HG03025 (cell line): ENCODE results near the gene MORC2.

Source experiments
- ATAC-seq: cut with Tn5 transposase; IDR thresholded peaks from one replicate; pipeline ENCODE4 v1.9.1; 2021; ENCODE audit warnings: mild to moderate bottlenecking, moderate library complexity; ENCODE audit not compliant: unreplicated experiment, low FRiP score

MORC2 gene

DNA sequence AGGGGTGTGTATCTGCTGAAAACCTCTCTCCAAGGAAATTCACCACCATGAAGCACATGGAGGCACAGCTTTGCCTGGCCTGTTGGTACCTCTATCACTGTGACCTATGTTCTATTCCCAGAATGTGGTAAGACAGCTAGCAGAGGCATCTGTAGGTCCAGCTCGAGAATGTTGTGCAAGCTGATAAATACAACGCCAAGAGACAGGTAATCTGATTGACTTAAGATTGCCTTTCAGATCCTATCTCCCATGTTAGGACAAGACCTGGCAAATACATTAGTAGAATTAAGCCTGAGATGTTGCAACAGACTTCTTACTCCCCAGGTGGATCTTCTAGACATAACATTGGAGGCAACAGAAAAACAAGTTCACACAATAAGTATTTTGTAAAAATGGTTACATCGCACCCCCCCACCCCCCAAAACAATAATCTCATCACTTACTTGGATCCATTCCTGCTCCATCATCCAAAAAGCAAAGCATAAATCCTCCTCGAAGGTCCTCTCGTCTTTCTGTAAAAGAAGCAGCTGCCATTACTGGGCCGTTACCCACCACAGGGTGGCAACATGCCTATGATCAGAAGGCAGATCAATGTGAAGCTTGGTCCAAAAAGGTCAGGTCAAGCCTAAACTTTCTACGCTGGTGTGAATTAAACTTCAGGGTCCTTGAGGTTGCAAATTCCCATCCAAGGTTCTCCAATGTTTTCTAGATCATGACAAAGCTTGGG is 18.5 kb downstream of the MORC2 start:
- no peak for ATAC-seq

DNA sequence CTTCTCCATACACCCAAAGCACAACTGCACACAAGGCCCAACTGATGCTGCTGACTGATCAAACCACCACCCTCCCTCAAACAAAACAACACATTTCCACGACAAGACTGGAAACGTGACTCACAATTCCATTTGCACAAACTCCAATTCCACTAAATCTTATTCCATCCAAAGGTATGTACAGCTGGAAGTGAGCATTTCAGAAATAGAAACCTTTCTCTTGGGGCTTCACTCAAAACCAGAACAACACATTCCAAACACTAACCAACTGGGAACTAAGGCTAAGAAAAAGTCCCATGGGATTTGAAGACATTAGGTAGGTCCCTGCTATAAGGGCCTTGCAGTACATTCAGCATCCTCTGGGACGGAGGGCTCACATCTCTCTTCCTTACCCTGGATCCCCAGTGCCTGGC is 19.6 kb downstream of the MORC2 start:
- ATAC-seq, result no peak

DNA sequence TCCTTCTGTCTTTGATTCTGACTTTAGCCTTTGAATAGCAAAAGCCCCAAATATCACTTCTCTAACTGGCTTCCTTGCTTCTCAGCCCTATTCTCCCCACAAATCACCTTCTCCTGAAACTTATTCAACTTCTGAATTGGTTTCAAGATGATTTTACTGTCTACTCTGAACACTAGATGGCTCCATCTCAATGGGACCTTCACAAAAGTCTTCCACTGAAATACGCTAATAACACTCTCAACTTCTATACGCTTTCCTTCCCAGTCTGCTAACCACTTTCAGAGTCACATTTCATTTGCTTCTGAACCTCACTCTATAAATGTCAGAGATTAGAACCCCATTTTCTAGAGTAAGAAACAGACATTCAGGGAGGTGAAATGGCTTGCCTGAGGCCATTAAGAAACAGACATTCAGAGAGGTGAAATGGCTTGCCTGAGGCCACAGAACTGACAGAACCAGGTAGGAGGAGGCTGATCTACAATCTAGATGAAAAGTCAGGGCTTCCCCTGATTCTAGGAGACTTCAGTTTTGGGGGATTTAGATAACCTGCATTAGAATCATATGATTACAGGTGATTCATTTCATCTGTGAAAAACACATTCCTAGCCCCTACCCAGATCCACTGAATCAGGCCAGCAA is 20.6 kb downstream of the MORC2 start:
- ATAC-seq, result no peak

DNA sequence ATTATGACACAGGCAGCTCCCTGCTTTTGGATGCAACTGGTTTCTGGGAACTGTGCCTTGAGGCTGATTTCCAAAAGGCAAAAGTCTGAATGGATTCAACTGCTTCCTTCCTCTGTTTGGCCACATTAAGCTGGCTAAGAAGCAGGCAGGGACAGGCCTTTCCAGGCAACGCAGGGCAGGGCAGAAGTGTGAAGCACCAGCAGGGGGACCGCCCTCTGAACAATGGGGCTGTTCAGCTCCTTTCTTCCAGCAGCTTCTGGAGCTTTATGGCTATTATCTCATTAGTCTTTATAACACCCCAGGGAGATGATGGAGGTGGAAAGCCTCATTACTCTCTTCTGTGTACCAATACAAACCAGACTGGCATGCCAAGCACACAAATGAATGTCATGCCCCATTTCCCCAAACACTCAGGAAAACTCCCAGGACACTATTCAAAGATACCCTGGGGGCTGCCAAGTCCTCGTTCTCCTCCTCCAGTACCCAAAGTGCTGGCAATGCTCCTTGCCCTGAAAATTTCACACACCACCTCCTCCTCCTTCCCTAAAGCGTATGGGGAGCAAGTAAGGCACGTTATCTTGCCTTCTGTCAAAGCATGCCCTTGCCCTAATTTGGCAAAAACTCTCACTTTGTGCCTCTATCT is 21.3 kb downstream of the MORC2 start:
- no peak for ATAC-seq

DNA sequence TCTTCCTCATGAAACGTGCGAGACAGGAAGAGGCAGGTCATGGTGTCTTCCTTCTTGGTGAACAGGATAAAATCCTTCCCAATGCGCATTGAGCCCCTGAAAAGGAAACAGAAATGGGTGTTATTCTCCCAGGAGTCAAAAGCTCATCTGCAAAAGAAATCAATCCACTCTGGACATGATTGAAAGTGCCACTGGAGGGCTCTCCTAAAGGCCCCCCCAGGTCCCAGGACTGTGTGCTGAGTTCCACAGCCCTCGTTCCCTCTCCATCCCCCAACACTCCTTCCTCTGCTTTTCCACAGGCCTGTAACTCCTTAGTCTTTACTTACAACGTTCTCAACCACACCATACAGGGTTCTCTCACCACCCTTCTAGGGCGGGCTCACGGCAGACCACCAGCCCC is 22.2 kb downstream of the MORC2 start:
- no peak for ATAC-seq

- ATAC-seq, result no peak
Measured at GRCh38 chr22:30945653-30946052, 22.9 kb downstream of the MORC2 start.

- ATAC-seq, result no peak
Measured at GRCh38 chr22:30944986-30945385, 23.6 kb downstream of the MORC2 start.

DNA sequence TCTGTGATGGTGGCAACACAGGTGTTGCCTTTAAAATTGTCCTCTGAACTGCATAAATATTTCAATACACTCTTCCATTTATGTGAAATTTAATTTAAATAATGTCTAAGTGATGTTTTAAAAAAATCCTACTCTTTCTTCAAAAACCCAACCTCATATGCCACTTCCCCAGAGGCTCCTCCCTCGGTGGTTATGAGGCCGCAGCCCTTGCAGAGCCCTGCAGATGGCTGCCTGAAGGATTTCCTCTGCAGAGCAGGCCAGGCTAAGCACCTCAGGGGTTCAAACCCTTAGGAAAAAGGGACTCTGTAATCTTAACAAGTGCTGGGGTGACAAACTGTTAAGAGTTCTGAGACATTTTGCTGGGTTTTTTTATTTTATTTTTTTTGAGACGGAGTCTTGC is 25.2 kb downstream of the MORC2 start:
- no peak for ATAC-seq

DNA sequence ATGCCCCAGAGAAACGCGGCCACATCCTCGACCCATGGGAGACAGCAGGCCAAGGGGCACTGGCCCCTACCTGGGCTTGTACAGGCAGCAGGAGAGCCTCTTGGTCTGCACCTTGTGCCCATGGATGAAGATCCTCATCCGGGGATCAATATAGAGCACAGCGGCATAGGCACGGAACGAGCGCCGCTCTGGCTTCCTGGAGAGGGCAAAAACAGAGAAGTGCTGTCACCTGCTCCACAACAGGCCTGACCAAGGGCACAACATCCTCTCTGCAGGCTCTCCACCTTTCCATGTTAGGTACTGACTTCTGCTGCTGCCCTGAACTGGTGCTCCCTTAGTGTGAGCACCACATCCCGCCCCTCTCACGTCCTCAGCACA is 27.2 kb downstream of the MORC2 start:
- no peak for ATAC-seq

- ATAC-seq, result no peak
Measured at GRCh38 chr22:30940685-30941362, 27.8 kb downstream of the MORC2 start.

DNA sequence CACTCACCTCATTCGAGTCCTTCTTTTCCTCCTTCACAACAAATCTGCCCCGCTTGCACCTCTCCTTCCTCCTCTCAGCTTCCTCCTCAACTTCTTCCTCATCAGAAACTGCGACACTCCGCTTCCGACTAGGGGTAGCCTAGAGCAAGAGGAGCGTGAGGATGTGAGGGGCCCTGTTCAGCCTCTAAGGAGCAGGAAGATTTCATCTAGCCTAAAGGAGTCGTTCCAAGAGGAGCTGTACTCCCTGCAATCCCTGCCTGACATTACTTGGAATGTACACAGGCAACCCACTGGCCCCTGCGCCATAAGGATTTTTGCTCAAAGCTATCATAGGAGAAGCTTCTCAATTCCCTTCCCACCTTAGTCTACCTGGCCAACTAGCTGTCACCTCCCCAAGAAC is 34.5 kb downstream of the MORC2 start:
- no peak for ATAC-seq

- no peak for ATAC-seq
Measured at GRCh38 chr22:30933457-30933856, 35.1 kb downstream of the MORC2 start.

DNA sequence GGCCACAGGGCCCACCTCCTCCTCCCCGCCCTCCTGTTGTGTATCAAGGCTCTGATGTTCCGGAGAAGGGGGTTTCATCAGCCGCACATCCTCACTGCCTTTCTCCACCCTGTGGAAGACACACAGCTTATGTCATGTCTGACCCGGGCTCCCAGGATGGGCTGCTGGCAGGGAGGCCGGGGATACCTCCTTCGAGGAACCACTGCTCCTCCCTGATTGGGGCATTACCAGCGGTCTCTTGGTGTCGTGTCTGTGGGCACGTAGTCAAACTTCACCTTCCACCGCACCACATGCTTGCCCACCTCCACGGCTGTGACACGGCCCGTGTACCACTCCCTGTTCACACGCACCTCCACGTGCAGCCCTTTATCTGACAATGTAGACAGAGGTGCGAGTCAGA is 35.9 kb downstream of the MORC2 start:
- no peak for ATAC-seq

GRCh38 chr22:30931541-30932300 is 36.9 kb downstream of the MORC2 start:
- no peak for ATAC-seq

DNA sequence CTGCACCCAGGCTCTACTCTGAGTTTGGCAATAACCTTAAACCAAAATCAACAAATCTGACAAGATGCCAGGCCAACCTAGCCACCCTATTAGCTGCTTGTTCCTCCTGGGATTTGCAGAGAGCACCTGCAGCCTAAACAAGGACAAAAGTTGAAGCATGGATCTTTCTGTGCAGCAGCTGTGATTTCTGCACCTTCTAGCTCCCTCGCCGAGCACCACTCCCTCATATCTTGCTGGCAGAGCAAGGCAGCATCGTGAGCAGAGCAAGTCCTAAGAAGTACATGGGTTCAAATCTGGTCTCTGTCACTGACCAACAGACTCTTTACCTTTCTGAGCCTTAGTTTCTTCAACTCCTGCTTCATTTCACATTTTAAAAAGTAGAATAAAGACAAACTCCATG is 38.3 kb downstream of the MORC2 start:
- no peak for ATAC-seq

DNA sequence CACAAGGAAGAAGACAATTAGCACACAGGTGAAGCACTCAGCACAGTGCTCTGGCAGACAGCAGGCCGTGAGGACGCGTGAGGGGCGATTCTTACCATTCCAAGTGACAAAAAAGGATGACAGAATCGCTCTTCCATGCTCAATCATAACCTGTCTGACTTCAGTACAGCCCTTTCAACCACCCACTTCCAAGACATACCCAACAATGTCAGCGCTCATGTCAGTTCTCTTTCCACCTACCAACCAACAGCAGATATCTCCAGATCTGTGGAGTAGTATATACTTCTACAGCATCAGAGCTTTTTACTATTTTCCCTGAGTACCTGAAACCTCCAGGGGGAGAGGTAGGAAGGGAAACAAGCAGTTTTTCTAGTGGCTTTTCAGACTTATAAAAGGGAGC is 40.2 kb downstream of the MORC2 start:
- no peak for ATAC-seq

DNA sequence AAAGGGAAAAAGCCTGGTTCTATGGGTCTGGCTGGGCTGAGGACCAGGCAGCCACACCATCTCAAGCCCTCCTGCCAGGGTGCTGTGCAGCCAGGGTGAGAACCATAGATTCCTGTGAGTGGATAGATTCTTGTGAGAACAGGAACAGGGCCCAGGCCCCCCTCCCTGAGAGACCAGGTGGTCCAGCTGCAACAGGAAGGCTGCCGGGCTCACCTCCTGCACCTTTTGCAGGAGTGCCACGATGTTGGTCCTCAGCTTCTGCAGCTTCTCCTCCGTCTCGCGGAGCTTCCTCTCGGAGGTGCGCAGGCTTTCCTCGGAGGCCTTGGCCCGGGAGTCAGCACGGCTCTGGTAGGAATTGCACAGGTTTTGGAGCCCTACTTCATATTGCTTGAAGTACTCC is 40.8 kb downstream of the MORC2 start:
- ATAC-seq, result no peak

GRCh38 chr22:30926706-30927105 is 41.9 kb downstream of the MORC2 start:
- ATAC-seq, result no peak

DNA sequence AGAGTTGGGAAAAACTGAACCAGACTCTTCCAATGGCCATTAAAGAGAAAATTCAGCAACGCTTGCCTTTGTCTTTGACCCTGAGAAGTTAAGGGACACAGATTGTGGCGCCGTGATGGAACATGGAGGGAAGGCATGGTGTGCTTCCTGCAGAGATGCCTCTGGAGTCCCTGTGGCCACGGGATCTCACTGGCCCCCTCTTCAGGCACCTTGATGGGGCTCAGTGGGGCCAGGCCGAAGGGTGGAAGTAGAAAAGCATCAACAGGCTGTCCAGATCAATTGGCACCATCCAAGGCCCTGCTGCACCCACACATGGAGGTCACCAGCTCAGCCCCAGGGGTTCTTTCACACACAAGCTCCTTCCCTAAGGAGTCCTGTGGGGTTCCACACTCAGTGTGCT is 42.9 kb downstream of the MORC2 start:
- ATAC-seq, result no peak

DNA sequence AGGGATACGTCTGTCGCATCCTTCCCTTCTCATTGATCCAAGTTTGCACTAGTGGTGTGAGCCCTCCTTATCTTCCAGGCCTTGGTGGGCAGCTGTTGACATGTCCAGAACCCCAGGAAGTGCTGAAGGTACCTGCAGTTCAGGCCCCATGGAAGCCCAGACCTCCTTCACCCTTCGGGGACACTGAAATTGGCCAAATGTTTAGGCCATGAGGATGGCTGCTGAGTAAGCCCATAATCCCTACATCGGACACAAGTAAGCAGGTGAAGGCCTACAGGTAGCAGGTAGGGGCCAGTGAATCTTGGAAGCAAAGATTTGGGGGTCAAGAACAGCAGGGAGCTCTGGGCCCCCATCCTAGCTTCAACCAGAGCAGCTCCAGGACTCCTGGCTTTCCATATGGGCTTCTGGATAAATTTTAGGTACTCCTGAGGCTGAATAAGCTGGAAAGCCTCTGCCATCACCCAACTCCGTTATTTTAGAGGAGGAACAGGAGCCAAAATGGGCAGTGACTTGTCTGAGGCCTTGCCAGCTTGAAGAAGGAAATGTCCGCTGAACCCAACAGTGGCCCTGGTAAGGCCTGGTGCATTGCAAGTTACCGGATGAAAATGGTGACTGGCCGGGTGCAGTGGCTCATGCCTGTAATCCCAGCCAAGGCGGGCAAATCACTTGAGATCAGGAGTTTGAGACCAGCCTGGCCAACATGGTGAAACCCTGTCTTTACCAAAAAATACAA is 45.2 kb downstream of the MORC2 start:
- no peak for ATAC-seq
